ENCODE results near the gene MAD1L1.
A peak's percentile ranks its signal among the peaks of the same experiment; 100 is the strongest.

Gene MAD1L1

GRCh38 chr7:1963575-1963974 is 269.2 kb downstream of the MAD1L1 start:
- DNase-seq = no peak

DNA sequence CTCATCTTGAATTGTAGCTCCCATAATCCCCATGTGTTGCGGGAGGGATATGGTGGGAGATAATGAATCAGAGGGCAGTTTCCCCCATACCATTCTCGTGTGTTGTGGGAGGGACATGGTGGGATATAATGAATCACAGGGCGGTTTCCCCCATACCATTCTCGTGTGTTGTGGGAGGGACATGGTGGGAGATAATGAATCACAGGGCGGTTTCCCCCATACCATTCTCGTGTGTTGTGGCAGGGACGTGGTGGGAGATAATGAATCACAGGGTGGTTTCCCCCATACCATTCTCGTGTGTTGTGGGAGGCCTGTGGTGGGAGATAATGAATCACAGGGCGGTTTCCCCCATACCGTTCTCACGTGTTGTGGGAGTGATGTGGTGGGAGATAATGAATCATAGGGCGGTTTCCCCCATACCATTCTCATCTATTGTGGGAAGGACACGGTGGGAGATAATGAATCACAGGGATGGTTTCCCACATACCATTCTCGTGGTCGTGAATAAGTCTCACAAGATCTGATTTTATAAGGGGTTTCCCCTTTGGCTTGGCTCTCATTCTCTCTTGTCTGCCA is 271.0 kb downstream of the MAD1L1 start:
- peak; percentile 23 for DNase-seq

DNA sequence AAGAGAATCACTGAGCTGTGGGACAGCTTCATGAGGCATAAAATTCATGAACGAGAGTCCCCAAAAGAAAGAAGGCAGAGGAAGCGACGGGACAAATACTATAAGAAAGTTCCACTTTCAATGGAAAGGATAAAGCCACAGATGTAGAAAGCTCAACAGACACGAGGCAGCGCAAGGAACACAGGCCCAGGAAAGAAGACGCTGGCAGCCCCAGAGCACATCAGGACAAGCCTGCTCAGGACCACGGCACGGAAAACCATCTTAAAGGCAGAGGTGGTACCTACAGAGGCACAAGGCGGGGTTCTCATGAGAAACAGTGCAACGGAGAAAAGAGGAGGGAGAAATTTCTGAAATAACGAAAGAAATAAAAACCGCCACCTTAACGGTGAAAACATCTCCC is 273.4 kb downstream of the MAD1L1 start:
- DNase-seq = no peak

DNA sequence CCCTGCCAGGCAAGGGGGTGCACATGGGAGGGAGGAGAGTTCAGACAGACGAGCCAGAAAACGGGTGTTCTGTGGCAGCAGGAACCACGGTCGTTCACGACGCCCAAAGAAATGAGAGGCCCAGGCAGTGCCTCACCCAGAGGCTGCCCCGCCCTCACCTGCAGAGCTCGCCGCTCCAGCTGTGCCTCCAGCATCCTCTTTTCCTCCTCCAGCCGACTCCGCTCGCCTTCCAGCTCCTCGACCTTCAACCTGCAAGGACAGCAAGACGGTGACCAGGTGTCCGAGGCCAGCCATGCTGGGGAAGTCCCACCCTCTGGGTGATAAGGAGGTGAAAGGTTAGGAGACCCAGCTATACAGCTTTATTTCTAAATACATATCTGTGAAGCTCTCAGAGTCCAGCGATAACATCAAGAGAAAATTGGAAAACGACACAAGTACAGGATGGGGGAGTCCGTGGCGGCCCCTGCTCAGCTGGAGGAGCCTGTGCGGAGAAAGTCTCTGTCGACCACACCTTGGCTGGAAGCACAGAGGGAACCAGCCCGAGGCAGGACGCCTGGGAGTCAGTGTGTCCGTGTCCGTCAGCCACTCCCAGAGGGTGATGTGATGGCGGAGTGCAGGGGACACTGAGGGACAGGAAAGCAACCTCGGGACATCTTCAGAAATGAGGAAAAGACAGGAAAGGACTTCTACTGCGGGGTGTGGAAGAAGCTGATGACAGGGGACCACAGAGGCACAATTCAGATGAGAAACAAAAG is 275.1 kb downstream of the MAD1L1 start:
- DNase-seq = no peak

GRCh38 chr7:1956611-1957470 is 275.9 kb downstream of the MAD1L1 start:
- DNase-seq = no peak

- DNase-seq = no peak
These were observed 276.6 kb downstream of the MAD1L1 start for GRCh38 chr7:1956141-1956540.

DNA sequence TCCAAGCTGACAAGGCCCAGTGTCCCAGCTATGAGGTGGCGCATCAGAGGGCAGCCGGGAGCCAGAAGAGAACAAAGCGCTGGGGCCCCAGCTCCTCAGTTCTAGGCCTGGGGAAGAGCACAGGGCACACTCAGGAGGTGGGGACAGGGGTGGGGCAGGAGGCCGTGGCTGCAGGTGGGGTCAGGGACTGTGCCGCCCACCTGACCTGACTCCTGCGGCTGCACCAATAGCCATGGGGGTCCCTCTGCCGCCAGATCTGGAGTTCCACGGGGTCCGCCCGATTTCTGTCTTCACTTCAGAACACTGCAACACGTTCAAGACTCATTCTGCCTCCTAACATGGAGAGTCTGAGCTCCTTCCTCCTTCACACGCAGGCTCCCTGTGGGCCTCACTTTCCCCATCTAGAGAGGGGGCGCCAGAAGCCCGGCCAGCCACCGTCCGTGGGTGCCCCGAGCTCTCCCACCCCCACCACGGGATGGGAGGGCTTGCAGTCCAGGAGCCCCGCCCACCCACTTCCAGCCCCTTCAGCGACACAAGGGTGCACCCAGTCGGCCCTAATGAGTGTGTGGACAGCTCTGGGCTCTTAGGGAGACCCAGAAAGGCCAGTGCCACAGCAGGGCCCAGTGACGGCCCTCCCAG is 278.3 kb downstream of the MAD1L1 start:
- DNase-seq = no peak

GRCh38 chr7:1953199-1954190 is 279.2 kb downstream of the MAD1L1 start:
- DNase-seq = no peak

- DNase-seq = no peak
These were observed 280.0 kb downstream of the MAD1L1 start for GRCh38 chr7:1952781-1953180.

DNA sequence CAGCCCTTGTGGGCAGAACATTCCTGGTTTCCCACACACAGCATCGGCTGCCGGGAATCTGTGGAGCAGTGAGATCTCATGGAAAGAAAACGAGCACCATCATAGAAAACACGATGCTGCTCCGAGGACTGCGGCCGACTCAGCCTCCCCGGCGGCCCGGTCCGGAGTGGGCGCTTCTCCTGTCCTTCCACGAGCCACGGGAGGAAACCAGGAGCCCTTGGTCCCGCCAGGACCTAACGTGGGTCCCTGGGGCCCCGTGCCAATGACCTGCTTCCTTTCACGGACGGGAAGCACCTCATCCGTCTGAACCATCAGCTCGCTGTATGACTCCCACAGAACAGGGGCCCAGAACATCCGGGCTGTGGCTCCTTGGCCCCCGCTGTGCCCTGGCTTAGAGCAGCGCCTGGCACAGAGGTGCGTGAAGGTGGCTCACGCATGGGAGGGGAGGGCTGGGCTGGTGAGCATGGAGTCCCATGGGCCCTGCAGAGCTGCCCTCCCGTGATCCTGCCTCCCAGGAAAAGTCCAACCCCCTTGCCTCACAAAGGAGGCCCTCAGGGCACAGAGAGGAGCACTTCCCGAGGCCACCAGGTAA is 280.5 kb downstream of the MAD1L1 start:
- DNase-seq = no peak

DNA sequence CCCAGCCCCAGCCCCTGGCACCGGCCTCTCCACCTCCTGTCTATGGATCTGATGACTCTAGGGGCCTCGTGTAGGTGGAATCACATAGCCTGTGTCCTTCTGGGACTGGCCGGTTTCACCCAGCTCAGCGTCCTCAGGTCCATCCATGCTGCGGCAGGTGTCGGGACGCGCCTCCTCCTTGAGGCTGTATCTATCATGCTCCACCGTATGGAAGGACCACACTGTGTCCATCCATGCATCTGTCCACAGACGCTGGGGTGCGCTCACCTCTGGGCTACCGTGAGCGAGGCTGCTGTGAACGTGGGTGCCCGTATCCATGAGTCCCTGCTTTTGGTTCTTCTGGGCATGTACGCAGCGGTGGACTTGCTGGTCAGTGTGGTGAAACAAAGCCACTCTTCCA is 281.1 kb downstream of the MAD1L1 start:
- no peak for DNase-seq

GRCh38 chr7:1951159-1951536 is 281.6 kb downstream of the MAD1L1 start:
- no peak for DNase-seq

DNA sequence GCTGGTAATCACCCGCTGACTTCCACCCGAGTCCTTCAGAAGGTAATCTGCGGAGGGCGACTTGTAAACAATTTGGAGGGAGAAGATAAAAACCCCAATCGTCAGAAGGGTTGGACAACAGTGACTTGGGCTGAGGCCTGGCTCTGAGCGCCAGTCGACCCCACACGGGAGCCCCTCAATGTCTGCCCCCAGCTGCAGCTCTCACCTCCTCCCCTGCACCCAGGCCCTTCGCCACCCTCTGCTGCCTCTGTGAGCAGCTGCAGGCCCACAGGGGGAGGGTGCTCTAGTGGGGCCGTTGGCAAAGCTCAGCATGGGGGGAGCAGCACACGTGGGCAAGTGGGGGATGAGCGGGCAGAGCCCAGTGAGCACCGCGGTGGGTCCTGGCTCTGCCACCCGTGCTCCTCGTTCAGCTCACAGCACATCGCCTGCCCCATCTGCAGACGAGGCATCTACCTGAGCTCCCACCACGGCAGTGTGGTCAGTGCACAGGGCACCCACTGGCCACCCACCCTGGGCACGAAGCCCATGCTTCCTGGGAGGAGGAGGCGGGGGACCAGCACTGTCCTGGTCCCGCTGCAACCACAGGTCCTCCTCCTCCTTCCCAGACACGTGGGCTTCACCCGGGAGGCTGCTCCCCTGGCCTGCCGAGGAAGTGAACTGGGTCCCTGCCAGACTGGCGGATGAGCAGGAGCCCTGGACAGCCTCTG is 282.1 kb downstream of the MAD1L1 start:
- no peak for DNase-seq

GRCh38 chr7:1950066-1950451 is 282.7 kb downstream of the MAD1L1 start:
- no peak for DNase-seq

DNA sequence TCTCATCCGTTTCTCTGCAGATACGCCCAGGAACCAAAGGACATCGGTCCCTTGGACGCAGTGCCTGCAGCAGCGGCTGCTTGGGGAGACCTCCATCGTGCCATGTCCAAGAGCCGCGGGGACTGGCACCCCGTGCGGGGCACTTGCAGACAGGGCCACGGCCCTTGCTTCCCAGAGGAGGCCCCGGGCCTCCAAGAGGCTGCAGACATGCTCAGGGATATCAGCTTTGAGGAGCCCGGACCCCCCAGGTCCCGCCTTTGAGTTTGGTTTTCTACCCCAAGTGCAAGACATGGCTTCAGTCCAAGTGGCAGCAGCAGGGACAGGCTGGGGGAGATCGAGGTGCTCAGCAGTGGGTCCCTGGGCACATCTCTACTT is 283.1 kb downstream of the MAD1L1 start:
- DNase-seq = no peak

DNA sequence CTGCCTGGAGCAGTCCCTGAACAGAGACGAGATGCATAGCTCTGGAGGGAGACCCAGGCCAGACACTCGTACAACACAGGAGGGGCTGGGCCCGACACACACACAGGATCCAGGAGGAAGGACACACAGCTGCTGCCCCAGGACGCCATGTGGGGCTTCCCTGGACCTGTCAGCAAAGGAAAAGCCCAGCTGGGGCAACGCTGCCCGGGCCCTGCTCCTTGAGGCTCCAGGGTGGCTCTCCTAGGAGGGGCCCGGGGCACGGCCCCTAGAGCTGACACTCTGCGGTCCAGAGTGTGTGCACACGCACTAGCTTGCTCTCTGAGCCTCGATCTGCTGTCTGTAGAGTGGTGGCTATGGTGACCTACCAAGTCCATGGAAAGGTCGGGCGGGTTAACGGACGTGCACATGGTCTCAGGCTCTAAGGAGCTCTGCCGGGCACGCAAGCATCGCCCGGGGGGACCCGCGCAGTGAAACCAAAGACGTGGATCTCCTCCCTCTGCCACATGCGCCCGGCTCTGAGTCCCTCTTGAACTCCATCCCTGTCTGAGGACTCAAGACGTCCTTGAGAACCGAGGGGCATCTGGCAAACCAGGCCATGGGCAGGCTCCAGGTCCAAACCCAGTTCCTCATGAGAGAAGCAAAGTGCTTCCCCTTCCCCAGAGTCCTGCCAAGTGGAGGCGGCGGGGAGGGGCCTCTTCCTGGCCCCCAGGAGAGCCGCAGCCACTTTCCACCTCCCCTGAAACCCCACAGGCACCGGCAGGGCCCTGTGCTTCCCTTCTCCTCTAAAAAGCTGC is 283.7 kb downstream of the MAD1L1 start:
- no peak for DNase-seq

GRCh38 chr7:1948301-1948796 is 284.4 kb downstream of the MAD1L1 start:
- no peak for DNase-seq

DNA sequence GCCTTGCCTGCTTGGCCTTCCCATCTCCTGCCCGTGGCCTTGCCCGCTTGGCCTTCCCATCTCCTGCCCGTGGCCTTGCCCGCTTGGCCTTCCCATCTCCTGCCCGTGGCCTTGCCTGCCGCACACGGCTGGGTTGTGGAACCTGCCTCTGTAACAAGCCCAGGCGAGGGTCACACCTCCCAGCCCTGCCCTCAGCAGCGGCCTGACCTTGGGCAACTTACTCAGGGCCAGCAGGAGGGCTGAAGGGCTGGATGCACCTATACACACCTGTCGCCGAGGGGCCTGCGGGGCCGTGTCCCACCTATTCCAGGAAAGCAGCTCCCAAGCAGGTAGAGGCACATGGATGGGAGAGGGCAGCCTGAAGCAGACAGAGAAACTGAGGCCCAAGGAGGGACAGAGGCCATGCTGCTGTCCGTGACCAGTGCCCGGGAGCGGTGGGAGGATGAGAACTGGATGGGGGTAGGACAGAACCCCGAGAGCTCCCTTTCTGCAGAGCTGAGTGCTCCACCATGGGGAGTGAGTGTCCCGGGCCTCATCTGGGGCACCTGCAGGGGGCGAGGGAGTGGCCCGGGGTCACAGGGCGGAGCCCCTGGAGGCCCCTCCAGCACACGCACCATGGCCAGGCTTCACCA is 285.0 kb downstream of the MAD1L1 start:
- DNase-seq = no peak

DNA sequence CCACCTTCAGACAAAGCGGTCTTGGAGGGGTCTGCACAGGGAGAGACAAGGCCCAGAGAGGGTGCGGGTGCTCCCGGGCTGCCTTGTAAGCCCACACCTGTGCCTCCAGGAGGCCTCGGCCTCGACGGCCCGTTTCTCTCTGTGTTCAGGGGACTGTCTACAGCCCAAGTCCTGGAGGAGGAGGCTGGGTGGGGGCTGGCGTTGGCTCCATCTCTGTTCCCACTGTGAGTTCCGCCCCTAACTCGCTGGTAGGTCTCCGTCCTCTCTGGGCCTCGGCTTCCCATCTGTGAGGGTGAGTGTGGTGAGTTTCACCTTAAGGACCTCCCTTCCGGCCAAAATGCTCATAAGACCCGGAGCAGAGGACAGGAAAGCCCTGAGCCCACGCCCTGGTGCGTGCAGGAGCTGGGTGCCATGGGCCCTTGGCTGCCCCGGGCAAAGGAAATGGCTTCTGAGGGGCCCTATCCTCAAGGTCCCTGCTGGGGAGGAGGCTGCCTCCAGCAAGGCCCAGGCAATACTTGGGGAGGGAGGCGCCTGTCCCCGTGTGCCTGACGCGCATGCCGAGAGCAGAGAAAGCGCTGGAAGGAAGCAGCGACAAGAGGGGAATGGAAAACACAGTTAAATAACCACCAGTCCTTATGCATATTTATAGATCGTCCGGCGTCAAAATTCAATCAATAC is 285.8 kb downstream of the MAD1L1 start:
- DNase-seq = no peak

Measured in NK-92 treated with Interleukin-12 subunit alpha and Interleukin-12 subunit beta, amount 100 ng/mL, for 24 hours (cell line).